HepG2 (cell line): Measurements from ENCODE around the gene MEX3D. TPM values are rescaled to one million over a fixed set of nuclear protein-coding genes. Genes with fewer than 3 reads are reported as not detected.

Source experiments
- CCDC6 ChIP-seq: sonication (generic); formaldehyde crosslinking; IDR thresholded peaks from 2 replicates; pipeline ENCODE4 v1.8.1; 2022; ENCODE audit warnings: mild to moderate bottlenecking, missing genetic modification reagents, moderate library complexity
- FOXA3 ChIP-seq: IDR thresholded peaks from 2 replicates; pipeline ENCODE4 v1.6.1; 2016; ENCODE audit warnings: missing genetic modification reagents, missing compliant biosample characterization
- GATAD1 ChIP-seq: IDR thresholded peaks from 2 replicates; pipeline ENCODE4 v1.6.1; 2016; ENCODE audit warnings: missing genetic modification reagents, missing compliant biosample characterization
- RCOR2 ChIP-seq: IDR thresholded peaks from 2 replicates; pipeline ENCODE4 v1.6.1; 2016; ENCODE audit warnings: missing biosample characterization, missing genetic modification reagents
- SP140L ChIP-seq: sonication (generic); formaldehyde crosslinking; IDR thresholded peaks from 2 replicates; pipeline ENCODE4 v1.4.0; 2020; ENCODE audit warnings: missing genetic modification reagents, borderline replicate concordance
- ZKSCAN5 ChIP-seq: sonication (generic); formaldehyde crosslinking; IDR thresholded peaks from 2 replicates; pipeline ENCODE4 v1.5.1; 2020; ENCODE audit warnings: mild to moderate bottlenecking, missing genetic modification reagents
- ZNF570 ChIP-seq: sonication (generic); formaldehyde crosslinking; IDR thresholded peaks from 2 replicates; pipeline ENCODE4 v1.4.0; 2020; ENCODE audit warnings: mild to moderate bottlenecking, missing genetic modification reagents, borderline replicate concordance
- ZNF83 ChIP-seq: sonication (generic); formaldehyde crosslinking; IDR thresholded peaks from 2 replicates; pipeline ENCODE4 v1.4.0; 2020; ENCODE audit warnings: missing genetic modification reagents, mild to moderate bottlenecking, borderline replicate concordance
- ZSCAN30 ChIP-seq: sonication (generic); formaldehyde crosslinking; IDR thresholded peaks from 2 replicates; pipeline ENCODE4 v1.5.0; 2020; ENCODE audit warnings: mild to moderate bottlenecking, missing genetic modification reagents
- ZSCAN9 ChIP-seq: IDR thresholded peaks from 2 replicates; pipeline ENCODE4 v1.6.1; 2016; ENCODE audit warnings: borderline replicate concordance
- polyA plus RNA-seq, 8 experiments: library from polyadenylated mRNA; depleted of rRNA in 3 of 8; stranded (reverse) in 7 of 8; unstranded in 1 of 8; fragments of >200 nt; fragmentation: Illumina TruSeq in 4 of 8; extraction: Trizol in 4 of 8; gene quantifications; 2 replicates each; pipeline versions ENCODE4 v1.2.1 to v1.2.3, GENCODE V29; 2011 to 2016; ENCODE audit warnings: low read depth in 4 of 8, missing spikeins in 1 of 8, mixed read lengths in 1 of 8; ENCODE audit not compliant: insufficient read depth in 1 of 8
- total RNA-seq, 5 experiments: library from RNA; depleted of rRNA; stranded (reverse); fragments of >200 nt; fragmentation: Illumina TruSeq; extraction: Trizol; gene quantifications; 2 replicates each; pipeline ENCODE4 v1.2.3, GENCODE V29; 2016; ENCODE audit warnings: low read depth in 1 of 5
- TF ChIP-seq, protein P1 (sequence below): IDR thresholded peaks from 2 replicates; pipeline ENCODE4 v1.6.1; 2016; ENCODE audit warnings: missing compliant biosample characterization, missing genetic modification reagents, borderline replicate concordance
- TF ChIP-seq, protein P2 (sequence below): sonication (generic); formaldehyde crosslinking; IDR thresholded peaks from 2 replicates; pipeline ENCODE4 v1.5.1; 2020; ENCODE audit warnings: mild to moderate bottlenecking, missing genetic modification reagents
- TF ChIP-seq, protein P3 (sequence below): sonication (generic); formaldehyde crosslinking; IDR thresholded peaks from 2 replicates; pipeline ENCODE4 v1.4.0; 2020; ENCODE audit warnings: mild to moderate bottlenecking, missing genetic modification reagents
- TF ChIP-seq, protein P4 (sequence below): sonication (generic); formaldehyde crosslinking; IDR thresholded peaks from 2 replicates; pipeline ENCODE4 v1.4.0; 2020; ENCODE audit warnings: missing genetic modification reagents, borderline replicate concordance
- TF ChIP-seq, protein P5 (sequence below): sonication (generic); formaldehyde crosslinking; IDR thresholded peaks from 2 replicates; pipeline ENCODE4 v1.4.0; 2020; ENCODE audit warnings: missing genetic modification reagents
- TF ChIP-seq, protein P6 (sequence below): sonication (generic); formaldehyde crosslinking; IDR thresholded peaks from 2 replicates; pipeline ENCODE4 v1.9.0; 2021; ENCODE audit warnings: missing genetic modification reagents, mild to moderate bottlenecking, borderline replicate concordance

Gene MEX3D
- total and polyA plus RNA-seq, 2 of the 13 experiments (the other 11 are each of a cell fraction or from before 2014, with no cell fraction given) = 3.6 to 17.1 TPM

DNA sequence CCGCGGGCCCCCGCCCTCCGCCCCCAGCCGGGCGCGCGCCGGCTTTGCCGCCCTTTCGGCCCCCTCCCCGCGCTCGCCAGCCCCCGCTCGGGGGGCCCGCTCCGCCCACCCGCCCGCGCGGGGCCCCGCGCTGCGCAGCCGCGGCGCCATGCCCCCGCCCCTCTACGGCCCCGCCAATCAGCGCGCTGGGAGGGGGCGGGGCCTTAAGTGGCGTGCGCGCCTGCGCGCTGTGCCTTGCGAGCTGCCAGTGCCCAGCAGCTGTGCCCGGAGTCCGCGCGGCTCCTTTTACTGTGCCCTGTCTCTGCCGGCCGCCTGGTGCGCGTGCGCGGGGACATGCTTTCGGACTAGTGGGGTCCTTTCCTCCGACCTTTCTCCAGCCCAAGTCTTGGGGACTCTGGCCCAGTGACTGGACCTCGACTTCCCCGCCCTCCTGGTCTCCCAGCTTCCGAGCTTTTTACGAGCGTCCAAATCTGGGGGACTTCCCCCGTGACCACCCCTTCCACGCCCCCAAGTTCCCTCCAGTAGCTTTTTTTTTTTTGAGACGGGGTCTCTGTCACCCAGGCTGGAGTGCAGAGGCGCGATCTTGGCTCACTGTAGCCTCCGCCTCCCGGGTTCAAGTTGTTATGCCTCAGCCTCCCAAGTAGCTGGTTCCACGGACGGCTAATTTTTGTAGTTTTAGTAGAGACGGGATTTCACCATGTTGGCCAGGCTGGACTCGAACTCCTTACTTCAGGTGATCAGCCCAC lies 24.8 kb upstream of the MEX3D start, which contains the start of gene MBD3 (continued):
- TF ChIP-seq, protein P1, sequence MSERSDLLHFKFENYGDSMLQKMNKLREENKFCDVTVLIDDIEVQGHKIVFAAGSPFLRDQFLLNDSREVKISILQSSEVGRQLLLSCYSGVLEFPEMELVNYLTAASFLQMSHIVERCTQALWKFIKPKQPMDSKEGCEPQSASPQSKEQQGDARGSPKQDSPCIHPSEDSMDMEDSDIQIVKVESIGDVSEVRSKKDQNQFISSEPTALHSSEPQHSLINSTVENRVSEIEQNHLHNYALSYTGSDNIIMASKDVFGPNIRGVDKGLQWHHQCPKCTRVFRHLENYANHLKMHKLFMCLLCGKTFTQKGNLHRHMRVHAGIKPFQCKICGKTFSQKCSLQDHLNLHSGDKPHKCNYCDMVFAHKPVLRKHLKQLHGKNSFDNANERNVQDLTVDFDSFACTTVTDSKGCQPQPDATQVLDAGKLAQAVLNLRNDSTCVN (CRISPR knock-in tag) = no peak
- TF ChIP-seq ZSCAN30 = no peak
- no peak for TF ChIP-seq ZNF570 (CRISPR knock-in tag)
- TF ChIP-seq SP140L (CRISPR knock-in tag) = no peak
- TF ChIP-seq, protein P2, sequence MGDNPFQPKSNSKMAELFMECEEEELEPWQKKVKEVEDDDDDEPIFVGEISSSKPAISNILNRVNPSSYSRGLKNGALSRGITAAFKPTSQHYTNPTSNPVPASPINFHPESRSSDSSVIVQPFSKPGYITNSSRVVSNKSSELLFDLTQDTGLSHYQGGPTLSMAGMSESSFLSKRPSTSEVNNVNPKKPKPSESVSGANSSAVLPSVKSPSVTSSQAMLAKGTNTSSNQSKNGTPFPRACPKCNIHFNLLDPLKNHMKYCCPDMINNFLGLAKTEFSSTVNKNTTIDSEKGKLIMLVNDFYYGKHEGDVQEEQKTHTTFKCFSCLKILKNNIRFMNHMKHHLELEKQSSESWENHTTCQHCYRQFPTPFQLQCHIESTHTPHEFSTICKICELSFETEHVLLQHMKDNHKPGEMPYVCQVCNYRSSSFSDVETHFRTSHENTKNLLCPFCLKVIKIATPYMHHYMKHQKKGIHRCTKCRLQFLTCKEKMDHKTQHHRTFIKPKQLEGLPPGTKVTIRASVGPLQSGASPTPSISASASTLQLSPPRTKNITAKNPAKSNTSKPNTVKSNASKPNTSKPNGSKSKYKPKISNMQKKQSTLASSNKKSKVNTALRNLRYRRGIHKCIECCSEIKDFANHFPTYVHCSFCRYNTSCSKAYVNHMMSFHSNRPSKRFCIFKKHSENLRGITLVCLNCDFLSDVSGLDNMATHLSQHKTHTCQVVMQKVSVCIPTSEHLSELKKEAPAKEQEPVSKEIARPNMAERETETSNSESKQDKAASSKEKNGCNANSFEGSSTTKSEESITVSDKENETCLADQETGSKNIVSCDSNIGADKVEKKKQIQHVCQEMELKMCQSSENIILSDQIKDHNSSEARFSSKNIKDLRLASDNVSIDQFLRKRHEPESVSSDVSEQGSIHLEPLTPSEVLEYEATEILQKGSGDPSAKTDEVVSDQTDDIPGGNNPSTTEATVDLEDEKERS (CRISPR knock-in tag) = no peak
- no peak for TF ChIP-seq ZNF83 (CRISPR knock-in tag)
- TF ChIP-seq ZSCAN9 = no peak
- no peak for TF ChIP-seq FOXA3 (CRISPR knock-in tag)
- no peak for TF ChIP-seq RCOR2 (CRISPR knock-in tag)
- TF ChIP-seq, protein P3, sequence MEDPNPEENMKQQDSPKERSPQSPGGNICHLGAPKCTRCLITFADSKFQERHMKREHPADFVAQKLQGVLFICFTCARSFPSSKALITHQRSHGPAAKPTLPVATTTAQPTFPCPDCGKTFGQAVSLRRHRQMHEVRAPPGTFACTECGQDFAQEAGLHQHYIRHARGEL = no peak
- no peak for TF ChIP-seq GATAD1 (CRISPR knock-in tag)
- TF ChIP-seq, protein P4, sequence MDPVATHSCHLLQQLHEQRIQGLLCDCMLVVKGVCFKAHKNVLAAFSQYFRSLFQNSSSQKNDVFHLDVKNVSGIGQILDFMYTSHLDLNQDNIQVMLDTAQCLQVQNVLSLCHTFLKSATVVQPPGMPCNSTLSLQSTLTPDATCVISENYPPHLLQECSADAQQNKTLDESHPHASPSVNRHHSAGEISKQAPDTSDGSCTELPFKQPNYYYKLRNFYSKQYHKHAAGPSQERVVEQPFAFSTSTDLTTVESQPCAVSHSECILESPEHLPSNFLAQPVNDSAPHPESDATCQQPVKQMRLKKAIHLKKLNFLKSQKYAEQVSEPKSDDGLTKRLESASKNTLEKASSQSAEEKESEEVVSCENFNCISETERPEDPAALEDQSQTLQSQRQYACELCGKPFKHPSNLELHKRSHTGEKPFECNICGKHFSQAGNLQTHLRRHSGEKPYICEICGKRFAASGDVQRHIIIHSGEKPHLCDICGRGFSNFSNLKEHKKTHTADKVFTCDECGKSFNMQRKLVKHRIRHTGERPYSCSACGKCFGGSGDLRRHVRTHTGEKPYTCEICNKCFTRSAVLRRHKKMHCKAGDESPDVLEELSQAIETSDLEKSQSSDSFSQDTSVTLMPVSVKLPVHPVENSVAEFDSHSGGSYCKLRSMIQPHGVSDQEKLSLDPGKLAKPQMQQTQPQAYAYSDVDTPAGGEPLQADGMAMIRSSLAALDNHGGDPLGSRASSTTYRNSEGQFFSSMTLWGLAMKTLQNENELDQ (CRISPR knock-in tag) = no peak
- TF ChIP-seq ZKSCAN5 (CRISPR knock-in tag) = no peak
- TF ChIP-seq, protein P5, sequence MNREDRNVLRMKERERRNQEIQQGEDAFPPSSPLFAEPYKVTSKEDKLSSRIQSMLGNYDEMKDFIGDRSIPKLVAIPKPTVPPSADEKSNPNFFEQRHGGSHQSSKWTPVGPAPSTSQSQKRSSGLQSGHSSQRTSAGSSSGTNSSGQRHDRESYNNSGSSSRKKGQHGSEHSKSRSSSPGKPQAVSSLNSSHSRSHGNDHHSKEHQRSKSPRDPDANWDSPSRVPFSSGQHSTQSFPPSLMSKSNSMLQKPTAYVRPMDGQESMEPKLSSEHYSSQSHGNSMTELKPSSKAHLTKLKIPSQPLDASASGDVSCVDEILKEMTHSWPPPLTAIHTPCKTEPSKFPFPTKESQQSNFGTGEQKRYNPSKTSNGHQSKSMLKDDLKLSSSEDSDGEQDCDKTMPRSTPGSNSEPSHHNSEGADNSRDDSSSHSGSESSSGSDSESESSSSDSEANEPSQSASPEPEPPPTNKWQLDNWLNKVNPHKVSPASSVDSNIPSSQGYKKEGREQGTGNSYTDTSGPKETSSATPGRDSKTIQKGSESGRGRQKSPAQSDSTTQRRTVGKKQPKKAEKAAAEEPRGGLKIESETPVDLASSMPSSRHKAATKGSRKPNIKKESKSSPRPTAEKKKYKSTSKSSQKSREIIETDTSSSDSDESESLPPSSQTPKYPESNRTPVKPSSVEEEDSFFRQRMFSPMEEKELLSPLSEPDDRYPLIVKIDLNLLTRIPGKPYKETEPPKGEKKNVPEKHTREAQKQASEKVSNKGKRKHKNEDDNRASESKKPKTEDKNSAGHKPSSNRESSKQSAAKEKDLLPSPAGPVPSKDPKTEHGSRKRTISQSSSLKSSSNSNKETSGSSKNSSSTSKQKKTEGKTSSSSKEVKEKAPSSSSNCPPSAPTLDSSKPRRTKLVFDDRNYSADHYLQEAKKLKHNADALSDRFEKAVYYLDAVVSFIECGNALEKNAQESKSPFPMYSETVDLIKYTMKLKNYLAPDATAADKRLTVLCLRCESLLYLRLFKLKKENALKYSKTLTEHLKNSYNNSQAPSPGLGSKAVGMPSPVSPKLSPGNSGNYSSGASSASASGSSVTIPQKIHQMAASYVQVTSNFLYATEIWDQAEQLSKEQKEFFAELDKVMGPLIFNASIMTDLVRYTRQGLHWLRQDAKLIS (CRISPR knock-in tag) = no peak
- TF ChIP-seq, protein P6, sequence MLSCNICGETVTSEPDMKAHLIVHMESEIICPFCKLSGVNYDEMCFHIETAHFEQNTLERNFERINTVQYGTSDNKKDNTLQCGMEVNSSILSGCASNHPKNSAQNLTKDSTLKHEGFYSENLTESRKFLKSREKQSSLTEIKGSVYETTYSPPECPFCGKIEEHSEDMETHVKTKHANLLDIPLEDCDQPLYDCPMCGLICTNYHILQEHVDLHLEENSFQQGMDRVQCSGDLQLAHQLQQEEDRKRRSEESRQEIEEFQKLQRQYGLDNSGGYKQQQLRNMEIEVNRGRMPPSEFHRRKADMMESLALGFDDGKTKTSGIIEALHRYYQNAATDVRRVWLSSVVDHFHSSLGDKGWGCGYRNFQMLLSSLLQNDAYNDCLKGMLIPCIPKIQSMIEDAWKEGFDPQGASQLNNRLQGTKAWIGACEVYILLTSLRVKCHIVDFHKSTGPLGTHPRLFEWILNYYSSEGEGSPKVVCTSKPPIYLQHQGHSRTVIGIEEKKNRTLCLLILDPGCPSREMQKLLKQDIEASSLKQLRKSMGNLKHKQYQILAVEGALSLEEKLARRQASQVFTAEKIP = no peak
- TF ChIP-seq CCDC6 = peak; percentile 16; the same call in 1 of the 2 replicates
